ENCODE measurements around the gene RMI2. TPM values are rescaled to one million over a fixed set of nuclear protein-coding genes. Genes with fewer than 3 reads are reported as not detected.

The RMI2 gene
- total and polyA plus RNA-seq, 4 donors = 0.28 to 8.5 (median 0.83) TPM

- TF ChIP-seq, protein P1, sequence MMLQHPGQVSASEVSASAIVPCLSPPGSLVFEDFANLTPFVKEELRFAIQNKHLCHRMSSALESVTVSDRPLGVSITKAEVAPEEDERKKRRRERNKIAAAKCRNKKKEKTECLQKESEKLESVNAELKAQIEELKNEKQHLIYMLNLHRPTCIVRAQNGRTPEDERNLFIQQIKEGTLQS (IDR thresholded peaks at IDR 0.05) = no peak
- TF ChIP-seq TAF1 (conservative IDR thresholded peaks at IDR 0.05) (no peak), RAD21 (IDR thresholded peaks at IDR 0.05) (no peak), SP1 (IDR thresholded peaks at IDR 0.05) (no peak), HNF4G (IDR thresholded peaks at IDR 0.05) (no peak)
- Histone ChIP-seq H3K9ac (ENCODE audit: low read depth in 1 of 2, low read length in 2 of 2) (no peak overlapping the region), H3K27me3 (ENCODE audit: control insufficient read depth in 4 of 4, insufficient read depth in 4 of 4, low read length in 3 of 4) (no peaks in the 10 kb centered on the region), H3K27ac (ENCODE audit: low read depth in 1 of 2, low read length in 2 of 2) (no peak overlapping the region), H3K36me3 (ENCODE audit: control insufficient read depth in 4 of 4, insufficient read depth in 3 of 4, low read depth in 1 of 4, low read length in 3 of 4) (no peaks in the 10 kb centered on the region), H3K4me1 (ENCODE audit: control insufficient read depth in 4 of 4, insufficient read depth in 4 of 4, low read length in 3 of 4) (no peaks in the 10 kb centered on the region), H3K4me3 (ENCODE audit: low read depth in 1 of 3, low read length in 3 of 3) (no peak overlapping the region), H3K9me3 (ENCODE audit: control insufficient read depth in 4 of 4, low read length in 3 of 4) (no peaks in the 10 kb centered on the region)
- 97% methylated on average over 9 of the region's 9 CpGs for WGBS
- DNase-seq (ENCODE audit: low spot score) = no peak
Measured at GRCh38 chr16:11313493-11314308, 31.6 kb upstream of the RMI2 start.

- Histone ChIP-seq H3K9me3 (ENCODE audit: control insufficient read depth in 4 of 4, low read length in 3 of 4) (no peaks in the 10 kb centered on the region), H3K4me3 (ENCODE audit: low read depth in 1 of 3, low read length in 3 of 3) (no peak overlapping the region), H3K27me3 (ENCODE audit: control insufficient read depth in 4 of 4, insufficient read depth in 4 of 4, low read length in 3 of 4) (no peaks in the 10 kb centered on the region), H3K36me3 (ENCODE audit: control insufficient read depth in 4 of 4, insufficient read depth in 3 of 4, low read depth in 1 of 4, low read length in 3 of 4) (no peaks in the 10 kb centered on the region), H3K4me1 (ENCODE audit: control insufficient read depth in 4 of 4, insufficient read depth in 4 of 4, low read length in 3 of 4) (no peaks in the 10 kb centered on the region), H3K9ac (ENCODE audit: low read depth in 1 of 2, low read length in 2 of 2) (no peak overlapping the region), H3K27ac (ENCODE audit: low read depth in 1 of 2, low read length in 2 of 2) (no peak overlapping the region)
- DNase-seq (ENCODE audit: low spot score) = no peak
- WGBS = 97% methylated on average over 8 of the region's 8 CpGs
- TF ChIP-seq FOXA1 (IDR thresholded peaks at IDR 0.05) = no peak
- TF ChIP-seq YY1 (IDR thresholded peaks at IDR 0.05) = no peak
- no peak for TF ChIP-seq NR2F2 (IDR thresholded peaks at IDR 0.05)
- no peak for TF ChIP-seq GABPA (IDR thresholded peaks at IDR 0.05 in 1 of 2, conservative IDR thresholded peaks at IDR 0.05 in 1 of 2)
- TF ChIP-seq FOXA2 (IDR thresholded peaks at IDR 0.05) = no peak
- no peak for TF ChIP-seq RXRA (IDR thresholded peaks at IDR 0.05)
- TF ChIP-seq JUND (IDR thresholded peaks at IDR 0.05) = no peak
- TF ChIP-seq, protein P1 (IDR thresholded peaks at IDR 0.05) = no peak
- no peak for TF ChIP-seq MAX (IDR thresholded peaks at IDR 0.05)
- TF ChIP-seq SP1 (IDR thresholded peaks at IDR 0.05) = no peak
- no peak for TF ChIP-seq RAD21 (IDR thresholded peaks at IDR 0.05)
- TF ChIP-seq HNF4A (conservative IDR thresholded peaks at IDR 0.05) = no peak
- TF ChIP-seq TAF1 (conservative IDR thresholded peaks at IDR 0.05) = no peak
- TF ChIP-seq, protein P2, sequence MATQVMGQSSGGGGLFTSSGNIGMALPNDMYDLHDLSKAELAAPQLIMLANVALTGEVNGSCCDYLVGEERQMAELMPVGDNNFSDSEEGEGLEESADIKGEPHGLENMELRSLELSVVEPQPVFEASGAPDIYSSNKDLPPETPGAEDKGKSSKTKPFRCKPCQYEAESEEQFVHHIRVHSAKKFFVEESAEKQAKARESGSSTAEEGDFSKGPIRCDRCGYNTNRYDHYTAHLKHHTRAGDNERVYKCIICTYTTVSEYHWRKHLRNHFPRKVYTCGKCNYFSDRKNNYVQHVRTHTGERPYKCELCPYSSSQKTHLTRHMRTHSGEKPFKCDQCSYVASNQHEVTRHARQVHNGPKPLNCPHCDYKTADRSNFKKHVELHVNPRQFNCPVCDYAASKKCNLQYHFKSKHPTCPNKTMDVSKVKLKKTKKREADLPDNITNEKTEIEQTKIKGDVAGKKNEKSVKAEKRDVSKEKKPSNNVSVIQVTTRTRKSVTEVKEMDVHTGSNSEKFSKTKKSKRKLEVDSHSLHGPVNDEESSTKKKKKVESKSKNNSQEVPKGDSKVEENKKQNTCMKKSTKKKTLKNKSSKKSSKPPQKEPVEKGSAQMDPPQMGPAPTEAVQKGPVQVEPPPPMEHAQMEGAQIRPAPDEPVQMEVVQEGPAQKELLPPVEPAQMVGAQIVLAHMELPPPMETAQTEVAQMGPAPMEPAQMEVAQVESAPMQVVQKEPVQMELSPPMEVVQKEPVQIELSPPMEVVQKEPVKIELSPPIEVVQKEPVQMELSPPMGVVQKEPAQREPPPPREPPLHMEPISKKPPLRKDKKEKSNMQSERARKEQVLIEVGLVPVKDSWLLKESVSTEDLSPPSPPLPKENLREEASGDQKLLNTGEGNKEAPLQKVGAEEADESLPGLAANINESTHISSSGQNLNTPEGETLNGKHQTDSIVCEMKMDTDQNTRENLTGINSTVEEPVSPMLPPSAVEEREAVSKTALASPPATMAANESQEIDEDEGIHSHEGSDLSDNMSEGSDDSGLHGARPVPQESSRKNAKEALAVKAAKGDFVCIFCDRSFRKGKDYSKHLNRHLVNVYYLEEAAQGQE (IDR thresholded peaks at IDR 0.05) = no peak
- TF ChIP-seq EGR1 (IDR thresholded peaks at IDR 0.05; ENCODE audit: low read depth in 2 of 2) = no peak
- TF ChIP-seq HNF4G (IDR thresholded peaks at IDR 0.05) = no peak
- TF ChIP-seq CTCF (IDR thresholded peaks at IDR 0.05; ENCODE audit: low read depth, low read length, missing input control) = no peak
- TF ChIP-seq, protein P3, sequence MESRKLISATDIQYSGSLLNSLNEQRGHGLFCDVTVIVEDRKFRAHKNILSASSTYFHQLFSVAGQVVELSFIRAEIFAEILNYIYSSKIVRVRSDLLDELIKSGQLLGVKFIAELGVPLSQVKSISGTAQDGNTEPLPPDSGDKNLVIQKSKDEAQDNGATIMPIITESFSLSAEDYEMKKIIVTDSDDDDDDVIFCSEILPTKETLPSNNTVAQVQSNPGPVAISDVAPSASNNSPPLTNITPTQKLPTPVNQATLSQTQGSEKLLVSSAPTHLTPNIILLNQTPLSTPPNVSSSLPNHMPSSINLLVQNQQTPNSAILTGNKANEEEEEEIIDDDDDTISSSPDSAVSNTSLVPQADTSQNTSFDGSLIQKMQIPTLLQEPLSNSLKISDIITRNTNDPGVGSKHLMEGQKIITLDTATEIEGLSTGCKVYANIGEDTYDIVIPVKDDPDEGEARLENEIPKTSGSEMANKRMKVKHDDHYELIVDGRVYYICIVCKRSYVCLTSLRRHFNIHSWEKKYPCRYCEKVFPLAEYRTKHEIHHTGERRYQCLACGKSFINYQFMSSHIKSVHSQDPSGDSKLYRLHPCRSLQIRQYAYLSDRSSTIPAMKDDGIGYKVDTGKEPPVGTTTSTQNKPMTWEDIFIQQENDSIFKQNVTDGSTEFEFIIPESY (IDR thresholded peaks at IDR 0.05) = no peak
Measured at GRCh38 chr16:11314309-11314894, 30.9 kb upstream of the RMI2 start.

Data from liver (tissue), 9 donors.